GM23248 (cell line): ENCODE data around the gene LMO4.

Source experiments
- EZH2 ChIP-seq: fragments of 200-600 bp; sonication (generic); IDR thresholded peaks from 2 replicates; pipeline ENCODE4 v1.6.1; 2018; ENCODE audit warnings: antibody characterized with exemption, mild to moderate bottlenecking; ENCODE audit not compliant: insufficient read depth, poor library complexity, severe bottlenecking
- EZH2phosphoT487 ChIP-seq: fragments of 200-600 bp; sonication (generic); IDR thresholded peaks from 2 replicates; pipeline ENCODE4 v1.6.1; 2018; ENCODE audit warnings: antibody characterized with exemption, moderate library complexity, mild to moderate bottlenecking, low read depth; ENCODE audit not compliant: insufficient read depth

DNA sequence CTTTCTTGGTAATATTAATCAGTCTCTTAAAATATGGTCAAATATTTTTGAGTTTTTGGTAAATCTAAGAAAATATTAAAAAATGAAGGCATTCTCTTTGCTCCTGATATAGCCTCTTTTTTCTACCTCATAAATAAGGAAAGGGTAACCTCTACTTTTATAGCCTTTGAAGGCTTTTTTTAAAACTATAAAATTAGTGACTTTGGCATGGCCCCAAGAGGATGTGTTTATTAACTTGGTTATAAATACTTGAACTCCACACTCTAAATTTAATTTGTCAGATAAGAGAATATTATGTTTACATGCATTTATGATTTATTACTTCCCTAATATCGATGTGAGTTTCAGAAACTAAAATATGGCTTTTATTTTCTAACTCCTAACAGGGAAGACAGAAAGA is 60.3 kb downstream of the LMO4 start:
- TF ChIP-seq EZH2 (no peak), EZH2phosphoT487 (no peak)
